Stimulated activated naive B cell treated with anti-CD40 and anti-IgM and Interleukin-4, amounts not matched to agents 10 μg/mL and 1 μg/mL and 100 μg/mL, for 72 hours (primary cell): ENCODE data around the gene HMSD.
"Not testable (repeated sequence)": the region's sequence is repeated elsewhere in the genome, so short reads cannot be mapped to it uniquely, and the experiment has no call there.

Experiments used
- ATAC-seq, 2 donors: fragments of 150-1000 bp; cut with Tn5 transposase; replicated peaks; 2 replicates each; pipeline ENCODE4 v1.10.0; 2021; ENCODE audit warnings: moderate library complexity in 1 of 2
- DNase-seq: peaks from one replicate; pipeline ENCODE4 v3.0.0; 2021
- H3K27ac Mint-ChIP-seq: one replicate; pipeline ENCODE4 v1.8.0; 2022; ENCODE audit warnings: mild to moderate bottlenecking, mixed read lengths
- H3K27me3 Mint-ChIP-seq, 2 donors: one replicate each; pipeline ENCODE4 v1.8.0; 2022; ENCODE audit warnings: mixed read lengths in 2 of 2
- H3K36me3 Mint-ChIP-seq, 2 donors: one replicate each; pipeline ENCODE4 v1.8.0; 2022; ENCODE audit warnings: mixed read lengths in 2 of 2, mild to moderate bottlenecking in 1 of 2
- H3K4me1 Mint-ChIP-seq, 2 donors: one replicate each; pipeline ENCODE4 v1.8.0; 2022; ENCODE audit warnings: mixed read lengths in 2 of 2, mild to moderate bottlenecking in 1 of 2
- H3K4me3 Mint-ChIP-seq, 2 donors: one replicate each; pipeline ENCODE4 v1.8.0; 2022; ENCODE audit warnings: mild to moderate bottlenecking in 2 of 2, mixed read lengths in 2 of 2, moderate library complexity in 1 of 2
- H3K9me3 Mint-ChIP-seq, 2 donors: one replicate each; pipeline ENCODE4 v1.8.0; 2022; ENCODE audit warnings: mixed read lengths in 2 of 2, mild to moderate bottlenecking in 1 of 2

The HMSD gene

GRCh38 chr18:63949068-63949737 lies at the start of gene HMSD:
Gene HMSD (plus strand): TSS chr18:63949301. CDS start chr18:63953456, 4,155 bp downstream.
- Mint-ChIP-seq H3K27me3 (peaks cover 14 to 40% of the 10 kb centered on the region in 2 donors), H3K9me3 (peaks cover 3 to 5% of the 10 kb centered on the region in 2 donors), H3K4me3 (peak within 1 kb of the TSS; percentile 74 to 77), H3K27ac (no peak within 1 kb of the TSS), H3K4me1 (peaks cover 10 to 18% of the 10 kb centered on the region in 2 donors), H3K36me3 (peaks cover 0 to 4% of the 10 kb centered on the region in 2 donors)
- DNase-seq (peak; percentile 56), ATAC-seq (peak; percentile 93)

- H3K9me3 Mint-ChIP-seq = peaks cover 2 to 5% of the 10 kb centered on the region in 2 donors
- no peaks in the 10 kb centered on the region for H3K27me3 Mint-ChIP-seq
- H3K36me3 Mint-ChIP-seq = no peaks in the 10 kb centered on the region
- ATAC-seq = no peak
- DNase-seq = no peak
- no peak overlapping the region for H3K27ac Mint-ChIP-seq
- H3K4me3 Mint-ChIP-seq = no peak overlapping the region
- peaks cover 2 to 10% of the 10 kb centered on the region in 2 donors for H3K4me1 Mint-ChIP-seq
Observed at GRCh38 chr18:63903851-63904570, 45.1 kb upstream of the HMSD start.

GRCh38 chr18:63904694-63905093 lies 44.4 kb upstream of the HMSD start:
- Mint-ChIP-seq H3K27ac (no peak overlapping the region), H3K9me3 (peaks cover 2 to 5% of the 10 kb centered on the region in 2 donors), H3K4me3 (no peak overlapping the region), H3K36me3 (no peaks in the 10 kb centered on the region), H3K4me1 (peaks cover 2 to 10% of the 10 kb centered on the region in 2 donors), H3K27me3 (no peaks in the 10 kb centered on the region)
- ATAC-seq = no peak
- DNase-seq = no peak

GRCh38 chr18:63905361-63905760 lies 43.7 kb upstream of the HMSD start:
- peaks cover 2 to 10% of the 10 kb centered on the region in 2 donors for H3K4me1 Mint-ChIP-seq

GRCh38 chr18:63906056-63906455 lies 43.0 kb upstream of the HMSD start:
- Mint-ChIP-seq H3K9me3 (peaks cover 2 to 5% of the 10 kb centered on the region in 2 donors), H3K27me3 (no peaks in the 10 kb centered on the region), H3K36me3 (no peaks in the 10 kb centered on the region), H3K4me1 (peaks cover 2 to 10% of the 10 kb centered on the region in 2 donors), H3K4me3 (no peak overlapping the region), H3K27ac (no peak overlapping the region)
- no peak for DNase-seq
- no peak for ATAC-seq

More at GRCh38 chr18:63905361-63905760, 43.7 kb upstream of the HMSD start:
- H3K36me3 Mint-ChIP-seq = no peaks in the 10 kb centered on the region
- H3K9me3 Mint-ChIP-seq = peaks cover 2 to 5% of the 10 kb centered on the region in 2 donors
- H3K4me3 Mint-ChIP-seq = no peak overlapping the region
- H3K27ac Mint-ChIP-seq = no peak overlapping the region
- DNase-seq = no peak
- ATAC-seq = no peak
- no peaks in the 10 kb centered on the region for H3K27me3 Mint-ChIP-seq

GRCh38 chr18:63907664-63908063 lies 41.4 kb upstream of the HMSD start, which contains the start of gene SERPINB10:
Gene SERPINB10 (plus strand): TSS chr18:63907958. CDS start chr18:63915511, 7,553 bp downstream.
- no peak within 1 kb of the TSS for H3K27ac Mint-ChIP-seq
- H3K4me3 Mint-ChIP-seq = no peak within 1 kb of the TSS
- H3K27me3 Mint-ChIP-seq = no peaks in the 10 kb centered on the region
- ATAC-seq (peak in 1 of 2 donors; percentile 34), DNase-seq (no peak)
- no peaks in the 10 kb centered on the region for H3K36me3 Mint-ChIP-seq
- peaks cover 2 to 5% of the 10 kb centered on the region in 2 donors for H3K9me3 Mint-ChIP-seq
- peaks cover 2 to 10% of the 10 kb centered on the region in 2 donors for H3K4me1 Mint-ChIP-seq

GRCh38 chr18:63908858-63909257 lies 40.2 kb upstream of the HMSD start:
- Mint-ChIP-seq H3K4me1 (peaks cover 2 to 10% of the 10 kb centered on the region in 2 donors), H3K27ac (no peak overlapping the region), H3K4me3 (no peak overlapping the region), H3K27me3 (peaks cover 0 to 6% of the 10 kb centered on the region in 2 donors), H3K36me3 (no peaks in the 10 kb centered on the region), H3K9me3 (peaks cover 2 to 5% of the 10 kb centered on the region in 2 donors)
- no peak for DNase-seq
- ATAC-seq = no peak

- Mint-ChIP-seq H3K36me3 (no peaks in the 10 kb centered on the region), H3K27me3 (peaks cover 0 to 13% of the 10 kb centered on the region in 2 donors), H3K4me3 (no peak overlapping the region), H3K4me1 (peaks cover 2 to 10% of the 10 kb centered on the region in 2 donors), H3K9me3 (peaks cover 2 to 5% of the 10 kb centered on the region in 2 donors), H3K27ac (no peak overlapping the region)
- ATAC-seq = no peak
- no peak for DNase-seq
Observed at GRCh38 chr18:63909870-63910269, 39.2 kb upstream of the HMSD start.

- H3K27me3 Mint-ChIP-seq = peaks cover 15 to 28% of the 10 kb centered on the region in 2 donors
- DNase-seq (no peak), ATAC-seq (no peak)
- no peaks in the 10 kb centered on the region for H3K4me1 Mint-ChIP-seq
- H3K4me3 Mint-ChIP-seq = no peak overlapping the region
- H3K36me3 Mint-ChIP-seq = no peaks in the 10 kb centered on the region
- no peak overlapping the region for H3K27ac Mint-ChIP-seq
- H3K9me3 Mint-ChIP-seq = no peaks in the 10 kb centered on the region
Observed at GRCh38 chr18:63917817-63918216, 31.3 kb upstream of the HMSD start.

GRCh38 chr18:63922049-63922448 lies 27.1 kb upstream of the HMSD start:
- ATAC-seq (no peak), DNase-seq (no peak)
- H3K27ac Mint-ChIP-seq = no peak overlapping the region
- H3K36me3 Mint-ChIP-seq = no peaks in the 10 kb centered on the region
- no peak overlapping the region for H3K4me3 Mint-ChIP-seq
- peaks cover 22 to 25% of the 10 kb centered on the region in 2 donors for H3K27me3 Mint-ChIP-seq
- H3K9me3 Mint-ChIP-seq = no peaks in the 10 kb centered on the region
- H3K4me1 Mint-ChIP-seq = no peaks in the 10 kb centered on the region

GRCh38 chr18:63924551-63924950 lies 24.6 kb upstream of the HMSD start:
- H3K9me3 Mint-ChIP-seq = no peaks in the 10 kb centered on the region
- H3K36me3 Mint-ChIP-seq = no peaks in the 10 kb centered on the region
- ATAC-seq (no peak), DNase-seq (no peak)
- no peak overlapping the region for H3K27ac Mint-ChIP-seq
- H3K27me3 Mint-ChIP-seq = peaks cover 12 to 15% of the 10 kb centered on the region in 2 donors
- no peak overlapping the region for H3K4me3 Mint-ChIP-seq
- peaks cover 3 to 6% of the 10 kb centered on the region in 2 donors for H3K4me1 Mint-ChIP-seq

GRCh38 chr18:63928331-63928730 lies 20.8 kb upstream of the HMSD start:
- ATAC-seq (no peak), DNase-seq (no peak)
- Mint-ChIP-seq H3K4me1 (peaks cover 3 to 6% of the 10 kb centered on the region in 2 donors), H3K27me3 (peaks cover 7 to 10% of the 10 kb centered on the region in 2 donors), H3K36me3 (no peaks in the 10 kb centered on the region), H3K27ac (no peak overlapping the region), H3K4me3 (no peak overlapping the region), H3K9me3 (no peaks in the 10 kb centered on the region)

GRCh38 chr18:63929369-63929768 lies 19.7 kb upstream of the HMSD start:
- not testable (repeated sequence) for DNase-seq, H3K27ac Mint-ChIP-seq, ATAC-seq, H3K27me3 Mint-ChIP-seq, H3K36me3 Mint-ChIP-seq, H3K9me3 Mint-ChIP-seq, H3K4me1 Mint-ChIP-seq, H3K4me3 Mint-ChIP-seq

- no peaks in the 10 kb centered on the region for H3K36me3 Mint-ChIP-seq
- H3K4me3 Mint-ChIP-seq = no peak overlapping the region
- no peaks in the 10 kb centered on the region for H3K27me3 Mint-ChIP-seq
- H3K4me1 Mint-ChIP-seq = peaks cover 3 to 6% of the 10 kb centered on the region in 2 donors
- no peaks in the 10 kb centered on the region for H3K9me3 Mint-ChIP-seq
- no peak for DNase-seq
- ATAC-seq = no peak
- no peak overlapping the region for H3K27ac Mint-ChIP-seq
Observed at GRCh38 chr18:63930773-63931354, 18.2 kb upstream of the HMSD start.
